ENCODE measurements around the gene TIPIN.
"Not testable (repeated sequence)": the region's sequence is repeated elsewhere in the genome, so short reads cannot be mapped to it uniquely, and the experiment has no call there.

Gene TIPIN, protein sequence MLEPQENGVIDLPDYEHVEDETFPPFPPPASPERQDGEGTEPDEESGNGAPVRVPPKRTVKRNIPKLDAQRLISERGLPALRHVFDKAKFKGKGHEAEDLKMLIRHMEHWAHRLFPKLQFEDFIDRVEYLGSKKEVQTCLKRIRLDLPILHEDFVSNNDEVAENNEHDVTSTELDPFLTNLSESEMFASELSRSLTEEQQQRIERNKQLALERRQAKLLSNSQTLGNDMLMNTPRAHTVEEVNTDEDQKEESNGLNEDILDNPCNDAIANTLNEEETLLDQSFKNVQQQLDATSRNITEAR

DNA sequence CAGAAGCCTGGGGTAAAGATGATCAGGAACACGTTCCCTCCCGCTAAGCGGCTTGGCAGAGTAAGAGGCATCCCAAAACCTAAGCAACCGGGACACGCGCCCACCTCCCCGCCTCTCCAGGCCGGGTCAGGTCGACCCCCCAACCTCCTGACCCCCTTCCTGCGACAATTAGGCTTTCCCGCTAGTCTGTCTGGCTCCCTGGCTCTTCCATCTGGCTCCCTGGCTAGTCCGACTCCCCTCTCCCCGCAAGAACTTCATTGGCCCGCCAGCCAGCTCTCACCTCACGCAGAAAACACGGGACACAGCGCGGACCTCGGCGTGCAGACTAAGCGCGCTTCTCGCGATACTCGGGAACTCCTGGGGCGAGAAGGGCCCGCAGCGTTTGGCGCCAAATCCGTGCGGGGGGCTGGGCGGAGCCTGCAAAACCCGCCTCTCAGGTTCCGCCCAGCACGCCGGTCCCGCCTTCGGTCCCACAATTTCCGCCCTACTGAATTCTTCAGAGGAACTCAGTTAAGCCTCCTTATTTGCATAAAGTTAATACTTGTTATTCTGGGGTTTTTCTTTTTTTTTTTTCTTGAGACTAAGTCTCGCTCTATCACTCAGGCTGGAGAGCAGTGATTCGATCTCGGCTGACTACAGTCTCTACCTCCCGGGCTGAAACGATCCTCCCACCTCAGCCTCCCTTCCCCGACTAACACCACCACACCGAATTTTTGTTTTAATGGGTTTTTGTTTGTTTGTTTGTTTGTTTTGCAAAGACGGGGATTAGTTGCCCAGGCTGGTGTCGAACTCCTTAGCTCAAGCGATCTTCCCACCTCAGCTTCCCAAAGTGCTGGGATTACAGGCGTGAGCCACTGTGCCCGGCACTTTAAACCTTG, at the start of gene TIPIN:
TIPIN (minus strand) TSS at position 327 of the 878 bp plus-strand sequence. CDS start 3,738 bp downstream, outside the sequence.
- DNase-seq (ENCODE audit: insufficient read length, low spot score) (peak; percentile 93), FAIRE-seq (no peak)

DNA sequence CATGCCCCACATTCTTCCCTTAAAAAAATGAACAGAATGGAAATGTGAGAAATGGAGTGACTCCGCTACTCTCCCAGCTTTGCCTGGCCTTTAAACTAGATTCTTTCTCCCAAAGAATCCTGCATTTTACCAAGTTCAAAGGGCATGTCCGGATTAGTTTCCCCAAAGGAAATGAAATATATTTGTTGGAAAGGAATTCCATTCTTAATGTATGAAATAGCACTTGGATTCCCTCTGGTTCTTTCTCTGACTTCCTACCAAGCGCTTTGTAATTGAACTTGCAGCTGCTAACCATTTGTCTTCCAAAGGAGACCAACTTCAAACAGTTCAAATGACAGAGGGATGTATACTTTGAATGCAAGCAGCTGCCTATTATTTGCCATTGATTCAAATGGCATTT, 49.1 kb upstream of the TIPIN start:
- DNase-seq (ENCODE audit: insufficient read length, low spot score), result no peak
- no peak for FAIRE-seq

DNA sequence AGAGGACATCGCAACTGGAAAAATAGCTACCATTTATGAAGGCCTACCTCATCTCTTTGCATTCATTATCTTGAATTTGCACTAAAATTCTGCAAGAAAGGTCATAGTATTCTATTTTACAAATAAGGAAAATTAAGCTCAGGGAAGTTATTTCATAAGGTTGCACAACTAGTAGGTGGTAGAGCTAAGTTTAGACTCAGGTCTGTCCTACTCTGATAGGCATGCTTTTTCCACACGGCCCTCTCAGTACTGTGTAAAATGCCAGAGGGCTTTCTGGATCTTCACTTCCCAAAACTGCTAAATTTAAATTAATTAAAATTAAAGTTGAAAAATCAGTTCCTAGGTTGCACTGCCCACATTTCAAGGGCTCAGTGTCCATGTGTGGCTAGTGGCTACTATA, 48.5 kb upstream of the TIPIN start:
- no peak for FAIRE-seq
- DNase-seq (ENCODE audit: insufficient read length, low spot score), result no peak

DNA sequence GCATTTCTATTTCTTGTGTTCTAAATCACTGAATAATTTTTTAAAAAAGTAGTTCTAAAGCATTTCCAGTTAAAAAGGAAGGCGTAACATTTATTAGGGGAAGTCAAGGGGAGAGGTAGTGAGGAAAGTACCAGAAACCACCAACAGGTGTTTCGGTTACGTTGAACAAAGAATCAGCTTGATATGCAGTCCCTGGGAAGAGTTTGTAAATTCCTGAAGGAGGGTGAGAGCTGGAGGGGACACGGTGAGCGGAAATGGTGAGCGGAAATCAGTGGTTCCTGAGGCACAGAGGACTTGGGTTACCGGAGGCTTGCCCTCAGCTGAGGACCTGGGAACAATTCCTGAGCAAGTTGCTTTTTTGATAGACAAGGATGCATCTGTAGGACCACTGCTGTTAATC, 48.0 kb upstream of the TIPIN start:
- FAIRE-seq, result no peak
- DNase-seq (ENCODE audit: insufficient read length, low spot score), result no peak

DNA sequence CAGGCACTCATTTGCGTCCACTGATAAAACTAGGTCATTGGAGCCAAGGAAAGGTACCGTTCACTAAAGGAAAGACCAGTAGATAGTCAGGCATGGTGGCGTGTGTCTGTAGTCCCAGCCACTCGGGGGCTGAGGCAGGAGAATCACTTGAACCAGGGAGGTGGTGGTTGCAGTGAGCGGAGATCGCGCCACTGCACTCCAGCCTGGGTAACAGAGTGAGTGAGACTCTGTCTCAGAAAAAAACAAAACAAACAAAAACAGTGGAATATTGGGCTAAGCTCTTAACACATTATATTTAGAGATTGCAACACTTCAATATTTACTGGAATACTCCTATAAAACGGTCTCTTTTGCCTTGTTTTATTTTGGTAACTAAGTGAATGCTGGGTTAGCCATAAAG, 47.6 kb upstream of the TIPIN start:
- FAIRE-seq (no peak), DNase-seq (ENCODE audit: insufficient read length, low spot score) (no peak)

DNA sequence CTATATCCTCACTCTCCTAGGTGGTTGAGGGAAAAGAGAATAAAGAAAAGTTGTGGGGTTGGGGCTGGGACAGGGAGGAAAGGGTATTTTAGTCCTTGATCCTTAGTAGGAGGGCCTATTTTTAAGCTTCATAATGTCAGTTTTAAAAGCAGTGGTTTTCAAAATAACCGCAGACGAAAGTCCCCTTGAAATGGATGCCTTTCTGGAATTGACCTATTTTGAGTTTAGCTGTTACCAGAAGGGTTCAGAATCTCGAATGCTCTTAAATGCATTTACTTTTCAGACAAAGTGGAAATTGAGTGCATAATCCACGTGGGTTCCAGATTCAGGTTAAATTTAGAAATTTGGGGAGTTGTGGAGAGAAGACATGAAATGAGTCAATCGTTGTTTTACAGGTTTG, 46.8 kb upstream of the TIPIN start:
- FAIRE-seq (no peak), DNase-seq (ENCODE audit: insufficient read length, low spot score) (no peak)

DNA sequence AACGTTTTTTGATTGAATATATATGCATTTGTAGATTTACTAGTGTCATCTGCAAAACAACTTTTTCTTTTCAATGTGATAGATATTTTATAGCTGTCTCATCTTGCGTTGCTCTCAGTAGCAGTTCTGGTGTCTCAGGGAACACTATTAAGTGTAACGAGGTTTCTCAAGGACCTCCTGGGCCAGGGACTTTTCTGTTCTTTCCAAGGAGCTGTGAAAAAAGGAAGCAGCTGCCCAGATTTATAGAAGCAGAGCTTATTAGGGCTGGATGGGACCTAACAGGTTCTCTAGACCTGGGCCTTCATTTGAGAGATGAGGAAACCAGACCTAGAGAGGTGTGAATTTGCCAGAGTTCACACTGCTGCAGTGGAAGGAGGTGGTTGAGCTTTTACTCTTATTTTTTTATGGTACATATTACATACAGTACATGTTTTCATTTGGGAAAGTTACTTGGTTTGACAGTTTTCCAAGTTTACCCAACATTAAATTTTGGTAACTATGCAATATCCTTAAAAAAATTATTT, 46.3 kb upstream of the TIPIN start:
- FAIRE-seq (no peak), DNase-seq (ENCODE audit: insufficient read length, low spot score) (no peak)

DNA sequence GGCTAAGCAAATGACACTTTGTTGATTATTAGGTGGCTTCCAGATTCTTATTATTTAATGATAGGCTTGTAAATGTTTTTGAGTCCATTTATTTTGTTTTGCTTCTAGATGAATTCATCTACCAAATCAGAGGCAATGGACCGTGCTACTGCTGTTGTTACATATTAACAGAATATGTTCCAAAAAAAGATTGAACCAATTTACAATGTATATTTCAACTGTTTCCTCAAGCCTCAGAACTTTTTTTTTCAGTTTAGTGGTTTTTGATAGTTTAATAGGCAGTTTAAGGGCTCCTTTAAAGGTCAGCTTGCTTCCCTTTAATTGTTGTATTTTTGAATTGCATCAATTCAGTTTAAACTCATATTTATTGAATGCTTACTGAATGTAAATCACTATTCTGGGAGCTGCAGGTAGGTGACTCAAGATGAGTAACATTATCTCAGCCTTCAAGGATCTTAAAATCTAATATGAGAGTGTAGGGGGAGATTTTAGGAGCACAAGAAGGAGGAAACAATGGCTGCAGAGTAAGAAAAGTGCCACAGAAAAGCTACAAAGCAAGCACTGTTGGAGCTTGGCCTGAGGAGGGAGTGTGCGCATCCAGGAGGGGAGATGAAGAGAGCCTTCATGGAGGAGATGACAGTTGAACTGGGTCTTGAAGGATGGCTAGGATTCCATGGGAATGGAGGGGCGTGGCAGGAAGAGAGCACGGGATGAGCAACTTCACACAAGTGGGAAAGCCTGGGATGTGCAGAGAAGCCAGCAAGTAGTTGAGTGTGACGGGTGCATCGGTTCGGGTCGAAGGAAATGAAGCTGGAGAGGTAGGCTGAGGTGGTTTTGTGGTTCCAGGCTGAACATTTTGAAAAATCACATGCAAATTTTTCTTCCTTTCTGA, 44.9 kb upstream of the TIPIN start:
- DNase-seq (ENCODE audit: insufficient read length, low spot score) (no peak), FAIRE-seq (no peak)

DNA sequence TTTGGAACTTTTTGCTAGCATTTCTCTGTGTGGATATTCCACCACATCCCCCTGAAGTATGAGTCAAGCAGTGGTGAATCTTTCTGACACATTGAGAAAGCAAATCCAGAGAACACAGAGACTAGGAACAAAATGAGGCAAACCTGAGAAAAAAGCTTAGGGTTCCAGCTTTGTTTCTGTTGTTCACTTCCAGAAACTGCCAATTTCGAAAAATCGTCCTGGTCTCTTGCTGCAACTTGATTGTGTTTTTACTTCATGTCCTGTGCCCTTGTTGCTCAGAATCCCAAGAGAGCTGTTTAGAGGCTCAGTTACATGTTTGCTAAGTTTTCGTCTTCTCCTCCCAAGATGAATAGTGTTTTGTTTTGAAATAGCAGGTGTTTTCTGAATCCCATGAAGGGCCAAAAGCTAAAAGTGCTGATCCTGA, 43.9 kb upstream of the TIPIN start:
- no peak for FAIRE-seq

DNA sequence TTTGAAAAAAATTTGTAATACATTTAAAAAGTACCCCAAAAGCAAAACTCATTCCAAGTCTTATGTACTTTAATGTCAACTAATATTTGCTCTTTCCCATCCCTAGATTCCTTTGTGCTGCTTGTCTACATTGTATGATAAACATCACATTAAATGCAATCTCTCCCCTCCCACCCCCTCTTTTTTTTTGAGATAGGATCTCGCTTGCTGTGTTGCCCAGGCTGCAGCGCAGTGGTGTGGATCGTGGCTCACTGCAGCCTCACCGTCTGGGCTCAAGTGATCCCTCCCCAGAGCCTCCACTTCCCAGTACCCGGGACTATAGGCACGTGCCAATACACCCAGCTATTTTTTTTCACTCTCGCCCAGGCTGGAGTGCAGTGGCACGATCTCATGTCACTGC, 42.8 kb upstream of the TIPIN start:
- no peak for FAIRE-seq

More for the DNA sequence above, 43.9 kb upstream of the TIPIN start:
- DNase-seq (ENCODE audit: insufficient read length, low spot score), result no peak

DNA sequence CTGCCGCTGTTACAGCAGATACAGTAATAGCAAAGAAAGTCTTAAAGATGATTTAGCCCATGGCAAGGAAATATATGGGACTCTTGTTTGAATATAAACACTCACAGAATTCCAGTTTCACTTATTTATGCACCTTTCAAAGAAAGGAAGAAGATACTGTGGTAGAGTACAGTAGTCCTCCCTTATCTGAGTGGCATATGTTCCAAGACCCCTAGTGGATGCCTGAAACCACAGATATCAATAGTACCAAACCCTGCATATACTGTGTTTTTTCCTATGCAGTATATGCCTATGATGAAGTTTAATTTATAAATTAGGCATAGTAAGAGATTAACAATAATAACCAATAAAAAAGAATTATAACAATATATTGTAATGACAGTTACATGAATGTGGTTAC, 38.4 kb upstream of the TIPIN start:
- DNase-seq (ENCODE audit: insufficient read length, low spot score) (no peak), FAIRE-seq (no peak)

More for the DNA sequence above, 42.8 kb upstream of the TIPIN start:
- no peak for DNase-seq (ENCODE audit: insufficient read length, low spot score)

DNA sequence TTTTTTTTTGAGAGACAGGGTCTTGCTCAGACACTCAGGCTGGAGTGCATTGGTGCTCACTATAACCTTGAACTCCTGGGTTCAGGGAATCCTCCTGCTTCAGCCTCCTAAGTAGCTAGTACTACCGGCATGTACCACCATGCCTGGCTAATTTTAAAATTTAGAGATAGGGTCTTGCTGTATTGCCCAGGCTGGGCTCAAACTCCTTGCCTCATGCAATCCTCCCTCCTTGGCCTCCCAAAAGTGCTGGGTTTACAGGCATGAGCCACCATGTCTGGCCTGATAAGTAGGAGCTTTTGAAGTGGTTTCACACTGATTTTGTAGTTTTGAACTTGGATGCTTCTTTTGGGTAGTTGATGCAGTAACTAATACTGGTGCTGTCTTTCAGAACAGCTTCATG, 38.0 kb upstream of the TIPIN start:
- FAIRE-seq (no peak), DNase-seq (ENCODE audit: insufficient read length, low spot score) (no peak)

DNA sequence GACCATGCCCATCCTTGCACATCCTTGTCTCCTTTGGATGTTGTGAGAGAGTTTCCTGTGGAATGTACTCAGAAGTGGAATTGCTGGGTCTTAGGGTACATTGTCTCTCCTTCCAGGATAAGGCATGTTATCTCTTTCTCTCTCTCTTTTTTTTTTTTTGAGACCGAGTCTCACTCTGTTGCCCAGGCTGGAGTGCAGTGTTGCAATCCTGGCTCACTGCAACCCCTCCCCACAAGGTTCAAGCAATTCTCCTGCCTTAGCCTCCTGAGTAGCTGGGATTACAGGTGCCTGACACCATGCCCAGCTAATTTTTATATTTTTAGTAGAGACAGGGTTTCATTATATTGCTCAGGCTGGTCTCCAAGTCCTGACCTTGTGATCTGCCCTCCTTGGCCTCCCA, 36.6 kb upstream of the TIPIN start:
- FAIRE-seq; DNase-seq (ENCODE audit: insufficient read length, low spot score): not testable (repeated sequence)

DNA sequence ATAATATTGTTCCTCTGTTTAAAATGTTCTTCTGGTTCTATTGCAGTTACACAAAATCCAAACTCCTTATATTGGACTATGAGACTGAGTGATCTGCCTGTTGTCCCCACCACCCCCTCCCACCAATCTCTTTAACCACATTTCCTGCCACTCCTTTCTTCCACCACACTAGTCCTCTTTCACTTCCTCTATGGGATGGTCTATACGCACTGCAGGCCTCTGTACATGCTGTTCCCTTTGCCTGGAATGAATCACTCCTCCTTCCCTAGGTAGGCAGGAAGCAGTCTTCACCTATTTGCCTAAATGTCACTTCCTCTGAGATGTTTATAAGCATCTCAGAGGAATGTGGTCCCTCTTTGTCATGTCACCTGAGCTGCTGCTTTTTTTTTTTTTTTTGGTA, 34.2 kb upstream of the TIPIN start:
- FAIRE-seq, result no peak

DNA sequence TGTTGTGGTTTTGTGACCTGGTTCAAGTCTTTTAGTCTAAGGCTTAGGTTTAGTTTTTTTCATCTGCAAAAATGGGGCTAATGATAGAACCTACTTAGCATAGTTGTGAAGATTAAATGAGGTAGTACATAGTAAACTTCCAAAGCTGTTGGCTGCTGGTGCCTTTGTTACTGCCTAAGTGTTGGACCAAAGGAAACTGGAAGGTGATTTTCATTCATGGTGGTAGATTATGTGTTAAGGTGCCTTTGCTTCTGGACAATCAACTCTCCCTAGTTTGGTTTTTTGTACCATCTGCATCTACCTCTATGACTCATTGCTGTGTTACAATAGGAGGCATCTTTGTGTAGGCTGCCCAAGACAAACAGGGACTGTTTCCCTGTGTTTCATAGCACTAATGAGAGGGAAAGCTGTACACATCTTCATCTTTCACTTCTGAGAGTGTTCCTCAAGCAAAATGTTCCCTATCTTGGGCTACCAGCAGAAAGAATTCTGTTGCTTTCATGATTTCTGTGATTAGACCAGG, 33.4 kb upstream of the TIPIN start:
- DNase-seq (ENCODE audit: insufficient read length, low spot score), result no peak

More for the DNA sequence above, 34.2 kb upstream of the TIPIN start:
- no peak for DNase-seq (ENCODE audit: insufficient read length, low spot score)

DNA sequence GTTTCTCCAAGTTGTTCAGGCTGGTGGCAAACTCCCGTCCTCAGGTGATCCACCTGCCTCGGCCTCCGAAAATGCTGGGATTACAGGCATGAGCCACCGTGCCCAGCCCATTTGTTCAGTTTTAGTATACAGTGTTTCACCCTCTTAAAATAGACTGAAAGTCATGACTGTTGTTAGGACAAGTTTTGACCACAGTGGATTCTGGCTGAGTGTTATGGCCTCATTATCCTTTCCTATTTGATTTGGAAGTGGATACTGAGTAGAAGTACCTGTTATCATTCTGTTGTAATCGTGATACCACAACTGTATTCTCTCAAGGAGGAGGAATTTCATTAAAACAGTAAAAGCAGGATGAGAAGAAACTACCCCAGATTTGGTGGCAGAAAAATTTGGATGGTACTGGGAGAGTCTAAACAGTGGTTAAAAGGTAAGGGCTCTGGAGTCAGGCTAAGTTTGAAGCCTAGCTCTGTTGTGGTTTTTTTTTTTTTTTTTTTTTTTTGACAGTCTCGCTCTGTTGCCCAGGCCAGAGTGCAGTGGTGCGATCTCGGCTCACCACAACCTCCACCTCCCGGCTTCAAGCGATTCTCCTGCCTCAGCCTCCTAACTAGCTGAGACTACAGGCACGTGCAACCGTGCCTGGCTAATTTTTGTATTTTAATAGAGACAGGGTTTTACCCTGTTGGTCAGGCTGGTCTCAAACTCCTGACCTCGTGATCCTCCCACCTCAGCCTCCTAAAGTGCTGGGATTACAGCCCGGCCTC, 32.8 kb upstream of the TIPIN start:
- DNase-seq (ENCODE audit: insufficient read length, low spot score) (no peak), FAIRE-seq (no peak)

More for the DNA sequence above, 33.4 kb upstream of the TIPIN start:
- no peak for FAIRE-seq

DNA sequence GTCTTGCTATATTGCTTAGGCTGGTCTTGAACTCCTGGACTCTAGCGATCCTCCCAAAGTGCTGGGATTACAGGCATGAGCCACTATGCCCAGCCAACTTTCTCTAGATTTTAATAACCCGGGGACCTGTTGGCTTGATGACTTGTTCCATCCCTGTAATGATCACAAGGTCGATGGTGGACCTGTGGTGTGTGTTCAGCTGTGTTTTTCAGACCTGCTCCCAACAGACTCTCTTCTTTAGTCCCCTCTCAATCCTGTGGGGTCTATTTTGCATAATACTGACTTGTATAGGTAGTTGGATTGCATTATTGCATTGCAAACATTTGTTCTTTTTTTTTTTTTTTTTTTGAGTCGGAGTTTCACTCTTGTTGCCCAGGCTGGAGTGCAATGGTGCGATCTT, 32.1 kb upstream of the TIPIN start:
- DNase-seq (ENCODE audit: insufficient read length, low spot score) (no peak), FAIRE-seq (no peak)

DNA sequence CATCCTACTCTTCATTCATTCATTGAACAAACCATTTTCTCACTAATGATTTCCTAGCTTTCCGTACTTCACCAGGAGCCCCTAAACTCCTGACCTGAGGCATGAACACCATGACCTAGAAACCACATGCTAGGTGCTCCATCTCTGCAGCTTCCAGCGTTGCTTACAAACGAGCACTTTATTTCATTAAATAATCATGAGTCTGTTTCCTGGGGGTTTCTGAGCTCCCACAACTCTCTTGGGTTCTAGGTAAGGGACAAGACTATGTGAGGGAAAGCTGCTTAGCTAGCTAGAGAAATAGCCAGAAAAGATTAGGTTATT, 31.5 kb upstream of the TIPIN start:
- no peak for DNase-seq (ENCODE audit: insufficient read length, low spot score)
- FAIRE-seq, result no peak

DNA sequence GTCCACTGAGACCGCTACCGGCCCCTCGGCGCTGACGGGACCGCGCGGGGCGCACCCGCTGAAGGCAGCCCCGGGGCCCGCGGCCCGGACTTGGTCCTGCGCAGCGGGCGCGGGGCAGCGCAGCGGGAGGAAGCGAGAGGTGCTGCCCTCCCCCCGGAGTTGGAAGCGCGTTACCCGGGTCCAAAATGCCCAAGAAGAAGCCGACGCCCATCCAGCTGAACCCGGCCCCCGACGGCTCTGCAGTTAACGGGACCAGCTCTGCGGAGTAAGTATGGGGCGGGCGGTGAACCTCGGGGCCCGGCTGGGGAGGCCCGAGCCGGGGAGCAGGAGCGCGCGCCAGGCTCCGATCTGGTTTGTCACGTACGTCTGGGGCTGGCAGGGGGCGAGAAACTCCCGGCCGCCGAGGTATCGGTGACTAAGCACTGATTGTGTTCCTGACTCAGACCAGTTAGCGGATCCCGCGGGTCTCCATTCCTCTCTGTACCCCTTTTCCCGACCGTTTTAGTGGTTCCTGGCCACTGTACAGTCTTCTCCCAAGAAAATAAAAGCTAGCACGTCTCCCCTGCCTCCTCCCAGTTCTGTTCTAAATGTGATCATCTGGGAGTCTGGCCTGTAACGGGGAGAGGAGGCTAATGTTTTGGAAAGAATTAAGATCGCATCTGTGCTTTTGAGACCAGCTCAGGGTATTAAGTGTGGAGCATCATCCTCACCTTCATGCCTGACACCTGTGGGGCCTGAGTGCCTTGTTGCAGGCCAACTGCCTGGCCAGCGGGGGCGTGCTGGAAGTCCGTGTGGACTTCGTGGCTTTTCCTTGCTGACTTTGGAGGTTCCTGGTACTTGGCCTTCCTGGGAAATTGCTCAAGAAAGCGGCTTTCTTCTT, 30.9 kb upstream of the TIPIN start:
- peak; percentile 44 for DNase-seq (ENCODE audit: insufficient read length, low spot score)

More for the DNA sequence above, 30.9 kb upstream of the TIPIN start:
- FAIRE-seq, result no peak
